ENCODE results near the gene KIF1B.
"Not testable (repeated sequence)": the region's sequence is repeated elsewhere in the genome, so short reads cannot be mapped to it uniquely, and the experiment has no call there.

Gene KIF1B

GRCh38 chr1:10426535-10426848, 216.1 kb downstream of the KIF1B start:
- not testable (repeated sequence) for DNase-seq (ENCODE audit: low spot score)

- no peak for DNase-seq (ENCODE audit: low spot score)
These were observed 218.6 kb downstream of the KIF1B start for GRCh38 chr1:10428984-10429383.

GRCh38 chr1:10429868-10430215, 219.5 kb downstream of the KIF1B start:
- peak; percentile 41 for DNase-seq (ENCODE audit: low spot score)

- DNase-seq (ENCODE audit: low spot score), result peak; percentile 92
These were observed 220.1 kb downstream of the KIF1B start, which contains the start of gene CENPS for GRCh38 chr1:10430216-10431069. TSS of gene CENPS (plus strand) at chr1:10430433. CDS start at chr1:10430518, 85 bp downstream.

All from activated CD4-positive, alpha-beta T cell treated with anti-CD3 and anti-CD28 coated beads, Interleukin-2, Interleukin-4, amounts not matched to agents 100 ng/mL and 50 ng/mL, durations not matched to agents 16 hours and 8 hours (primary cell).